ENCODE measurements around the gene RNF111.
"Not testable (repeated sequence)": the region's sequence is repeated elsewhere in the genome, so short reads cannot be mapped to it uniquely, and the experiment has no call there.

Gene RNF111

GRCh38 chr15:58980351-58980939, 7.0 kb upstream of the RNF111 start:
- Histone ChIP-seq H3K27ac (ENCODE audit: low read depth, low read length) (no peak overlapping the region), H3K4me3 (ENCODE audit: low read depth in 1 of 2, low read length in 2 of 2) (no peak overlapping the region), H3K27me3 (ENCODE audit: control insufficient read depth in 1 of 2, insufficient read depth in 2 of 2, low read length in 2 of 2) (no peaks in the 10 kb centered on the region), H3K9me3 (ENCODE audit: low read length) (no peaks in the 10 kb centered on the region), H3K36me3 (ENCODE audit: insufficient read depth, low read length) (no peaks in the 10 kb centered on the region), H3K4me1 (ENCODE audit: insufficient read depth, low read length) (peaks cover 7% of the 10 kb centered on the region), H3K9ac (ENCODE audit: low read length) (no peak overlapping the region)

GRCh38 chr15:58981808-58982475, 5.5 kb upstream of the RNF111 start:
- Histone ChIP-seq H3K9me3 (ENCODE audit: low read length) (no peaks in the 10 kb centered on the region), H3K9ac (ENCODE audit: low read length) (no peak overlapping the region), H3K4me3 (ENCODE audit: low read depth in 1 of 2, low read length in 2 of 2) (no peak overlapping the region), H3K36me3 (ENCODE audit: insufficient read depth, low read length) (no peaks in the 10 kb centered on the region), H3K4me1 (ENCODE audit: insufficient read depth, low read length) (peaks cover 11% of the 10 kb centered on the region), H3K27me3 (ENCODE audit: control insufficient read depth in 1 of 2, insufficient read depth in 2 of 2, low read length in 2 of 2) (no peaks in the 10 kb centered on the region), H3K27ac (ENCODE audit: low read depth, low read length) (no peak overlapping the region)

GRCh38 chr15:58983261-58983660, 4.2 kb upstream of the RNF111 start:
- no peaks in the 10 kb centered on the region for H3K36me3 ChIP-seq (ENCODE audit: insufficient read depth, low read length)
- H3K27me3 ChIP-seq (ENCODE audit: control insufficient read depth in 1 of 2, insufficient read depth in 2 of 2, low read length in 2 of 2) = no peaks in the 10 kb centered on the region
- H3K4me1 ChIP-seq (ENCODE audit: insufficient read depth, low read length) = peaks cover 13% of the 10 kb centered on the region
- H3K9ac ChIP-seq (ENCODE audit: low read length) = no peak overlapping the region
- no peaks in the 10 kb centered on the region for H3K9me3 ChIP-seq (ENCODE audit: low read length)
- H3K4me3 ChIP-seq (ENCODE audit: low read depth in 1 of 2, low read length in 2 of 2) = no peak overlapping the region
- no peak overlapping the region for H3K27ac ChIP-seq (ENCODE audit: low read depth, low read length)

- Histone ChIP-seq H3K36me3 (ENCODE audit: insufficient read depth, low read length) (no peaks in the 10 kb centered on the region), H3K4me1 (ENCODE audit: insufficient read depth, low read length) (peaks cover 14% of the 10 kb centered on the region), H3K4me3 (ENCODE audit: low read depth in 1 of 2, low read length in 2 of 2) (no peak overlapping the region), H3K9me3 (ENCODE audit: low read length) (no peaks in the 10 kb centered on the region), H3K27ac (ENCODE audit: low read depth, low read length) (no peak overlapping the region), H3K9ac (ENCODE audit: low read length) (no peak overlapping the region), H3K27me3 (ENCODE audit: control insufficient read depth in 1 of 2, insufficient read depth in 2 of 2, low read length in 2 of 2) (no peaks in the 10 kb centered on the region)
Observed at GRCh38 chr15:58985443-58985842, 2.0 kb upstream of the RNF111 start.

- Histone ChIP-seq H3K4me1 (ENCODE audit: insufficient read depth, low read length) (peaks cover 14% of the 10 kb centered on the region), H3K36me3 (ENCODE audit: insufficient read depth, low read length) (no peaks in the 10 kb centered on the region), H3K27ac (ENCODE audit: low read depth, low read length) (peak overlapping the region; percentile 94), H3K9me3 (ENCODE audit: low read length) (no peaks in the 10 kb centered on the region), H3K4me3 (ENCODE audit: low read depth in 1 of 2, low read length in 2 of 2) (peak overlapping the region in 1 of 2 donors; percentile 99), H3K9ac (ENCODE audit: low read length) (peak overlapping the region; percentile 74), H3K27me3 (ENCODE audit: control insufficient read depth in 1 of 2, insufficient read depth in 2 of 2, low read length in 2 of 2) (no peaks in the 10 kb centered on the region)
Observed at GRCh38 chr15:58987036-58987435, 427 bp upstream of the RNF111 start.

- H3K27ac ChIP-seq (ENCODE audit: low read depth, low read length) = peak overlapping the region; percentile 94
- H3K36me3 ChIP-seq (ENCODE audit: insufficient read depth, low read length) = no peaks in the 10 kb centered on the region
Observed at GRCh38 chr15:58988006-58988785, 733 bp downstream of the RNF111 start.

GRCh38 chr15:58992181-58992580, 4.7 kb downstream of the RNF111 start:
- Histone ChIP-seq H3K9ac (ENCODE audit: low read length) (no peak overlapping the region), H3K36me3 (ENCODE audit: insufficient read depth, low read length) (no peaks in the 10 kb centered on the region), H3K4me3 (ENCODE audit: low read depth in 1 of 2, low read length in 2 of 2) (no peak overlapping the region), H3K27ac (ENCODE audit: low read depth, low read length) (no peak overlapping the region), H3K27me3 (ENCODE audit: control insufficient read depth in 1 of 2, insufficient read depth in 2 of 2, low read length in 2 of 2) (no peaks in the 10 kb centered on the region), H3K4me1 (ENCODE audit: insufficient read depth, low read length) (peaks cover 8% of the 10 kb centered on the region), H3K9me3 (ENCODE audit: low read length) (no peaks in the 10 kb centered on the region)

More at GRCh38 chr15:58988006-58988785, 733 bp downstream of the RNF111 start:
- H3K9ac ChIP-seq (ENCODE audit: low read length) = peak overlapping the region; percentile 90
- no peaks in the 10 kb centered on the region for H3K27me3 ChIP-seq (ENCODE audit: control insufficient read depth in 1 of 2, insufficient read depth in 2 of 2, low read length in 2 of 2)
- H3K9me3 ChIP-seq (ENCODE audit: low read length) = no peaks in the 10 kb centered on the region
- H3K4me1 ChIP-seq (ENCODE audit: insufficient read depth, low read length) = peaks cover 14% of the 10 kb centered on the region
- peak overlapping the region; percentile 66 to 99 for H3K4me3 ChIP-seq (ENCODE audit: low read depth in 1 of 2, low read length in 2 of 2)

- Histone ChIP-seq H3K9me3 (ENCODE audit: low read length) (no peaks in the 10 kb centered on the region), H3K27ac (ENCODE audit: low read depth, low read length) (no peak overlapping the region), H3K9ac (ENCODE audit: low read length) (no peak overlapping the region), H3K4me3 (ENCODE audit: low read depth in 1 of 2, low read length in 2 of 2) (no peak overlapping the region), H3K36me3 (ENCODE audit: insufficient read depth, low read length) (no peaks in the 10 kb centered on the region), H3K4me1 (ENCODE audit: insufficient read depth, low read length) (no peaks in the 10 kb centered on the region), H3K27me3 (ENCODE audit: control insufficient read depth in 1 of 2, insufficient read depth in 2 of 2, low read length in 2 of 2) (no peaks in the 10 kb centered on the region)
Observed at GRCh38 chr15:58994906-58995453, 7.5 kb downstream of the RNF111 start.

- Histone ChIP-seq H3K4me3 (ENCODE audit: low read depth in 1 of 2, low read length in 2 of 2) (no peak overlapping the region), H3K9ac (ENCODE audit: low read length) (no peak overlapping the region), H3K27me3 (ENCODE audit: control insufficient read depth in 1 of 2, insufficient read depth in 2 of 2, low read length in 2 of 2) (no peaks in the 10 kb centered on the region), H3K9me3 (ENCODE audit: low read length) (no peaks in the 10 kb centered on the region), H3K36me3 (ENCODE audit: insufficient read depth, low read length) (peaks cover under 1% of the 10 kb centered on the region), H3K4me1 (ENCODE audit: insufficient read depth, low read length) (no peaks in the 10 kb centered on the region), H3K27ac (ENCODE audit: low read depth, low read length) (no peak overlapping the region)
Observed at GRCh38 chr15:58999694-59000093, 12.2 kb downstream of the RNF111 start.

- not testable (repeated sequence) for H3K27me3 ChIP-seq (ENCODE audit: control insufficient read depth in 1 of 2, insufficient read depth in 2 of 2, low read length in 2 of 2); H3K9me3 ChIP-seq (ENCODE audit: low read length); H3K27ac ChIP-seq (ENCODE audit: low read depth, low read length); H3K4me3 ChIP-seq (ENCODE audit: low read depth in 1 of 2, low read length in 2 of 2); H3K4me1 ChIP-seq (ENCODE audit: insufficient read depth, low read length); H3K9ac ChIP-seq (ENCODE audit: low read length); H3K36me3 ChIP-seq (ENCODE audit: insufficient read depth, low read length)
Observed at GRCh38 chr15:59000251-59000650, 12.8 kb downstream of the RNF111 start.

- Histone ChIP-seq H3K27ac (ENCODE audit: low read depth, low read length) (no peak overlapping the region), H3K9ac (ENCODE audit: low read length) (no peak overlapping the region), H3K36me3 (ENCODE audit: insufficient read depth, low read length) (peaks cover 8% of the 10 kb centered on the region), H3K9me3 (ENCODE audit: low read length) (no peaks in the 10 kb centered on the region), H3K4me3 (ENCODE audit: low read depth in 1 of 2, low read length in 2 of 2) (no peak overlapping the region), H3K27me3 (ENCODE audit: control insufficient read depth in 1 of 2, insufficient read depth in 2 of 2, low read length in 2 of 2) (no peaks in the 10 kb centered on the region), H3K4me1 (ENCODE audit: insufficient read depth, low read length) (no peaks in the 10 kb centered on the region)
Observed at GRCh38 chr15:59001946-59002345, 14.5 kb downstream of the RNF111 start.
